Trophoblast cell (in vitro differentiated cells and primary cell): ENCODE data around the gene SCN1B.

ENCODE experiments used
- DNase-seq, 2 donors: peaks; one replicate each; pipeline ENCODE4 v3.0.0-alpha.2; 2016
- H2AFZ ChIP-seq: 2 replicates; pipeline ENCODE4 v1.6.1; 2013; ENCODE audit warnings: low read length, moderate library complexity, mild to moderate bottlenecking; ENCODE audit not compliant: insufficient read depth, poor library complexity
- H2AK5ac ChIP-seq: 2 replicates; pipeline ENCODE4 v1.6.1; 2013; ENCODE audit warnings: mild to moderate bottlenecking, low read length
- H2BK120ac ChIP-seq: 2 replicates; pipeline ENCODE4 v1.6.1; 2013; ENCODE audit warnings: low read length, mild to moderate bottlenecking, moderate library complexity; ENCODE audit not compliant: insufficient read depth, poor library complexity
- H2BK12ac ChIP-seq: 2 replicates; pipeline ENCODE4 v1.6.1; 2013; ENCODE audit warnings: mild to moderate bottlenecking, low read length, moderate library complexity
- H2BK5ac ChIP-seq: 2 replicates; pipeline ENCODE4 v1.6.1; 2013; ENCODE audit warnings: low read length, low read depth, moderate library complexity, mild to moderate bottlenecking; ENCODE audit not compliant: poor library complexity
- H3K14ac ChIP-seq: 2 replicates; pipeline ENCODE4 v1.6.1; 2013; ENCODE audit warnings: mild to moderate bottlenecking, low read length
- H3K18ac ChIP-seq: 2 replicates; pipeline ENCODE4 v1.6.1; 2013; ENCODE audit warnings: mild to moderate bottlenecking, low read length
- H3K23ac ChIP-seq: 2 replicates; pipeline ENCODE4 v1.6.1; 2013; ENCODE audit warnings: low read length
- H3K27ac ChIP-seq: 2 replicates; pipeline ENCODE4 v1.5.1; 2013; ENCODE audit warnings: low read depth, mild to moderate bottlenecking, inconsistent platforms, low read length, moderate library complexity
- H3K27me3 ChIP-seq: 2 replicates; pipeline ENCODE4 v1.6.1; 2013; ENCODE audit warnings: inconsistent platforms, mild to moderate bottlenecking, low read length, moderate library complexity; ENCODE audit not compliant: insufficient read depth
- H3K36me3 ChIP-seq, 2 experiments: 1 replicate in 1 of 2; 2 replicates in 1 of 2; pipeline ENCODE4 v1.6.1; 2013; ENCODE audit warnings: low read length in 2 of 2, mild to moderate bottlenecking in 2 of 2, moderate library complexity in 1 of 2; ENCODE audit not compliant: insufficient read depth in 2 of 2, control insufficient read depth in 1 of 2
- H3K4ac ChIP-seq: 2 replicates; pipeline ENCODE4 v1.6.1; 2013; ENCODE audit warnings: low read depth, mild to moderate bottlenecking, low read length, moderate library complexity
- H3K4me1 ChIP-seq, 2 experiments: 1 replicate in 1 of 2; 2 replicates in 1 of 2; pipeline ENCODE4 v1.6.1; 2013; ENCODE audit warnings: low read length in 2 of 2, mild to moderate bottlenecking in 2 of 2, moderate library complexity in 1 of 2; ENCODE audit not compliant: insufficient read depth in 2 of 2, control insufficient read depth in 1 of 2
- H3K4me2 ChIP-seq: 2 replicates; pipeline ENCODE4 v1.6.1; 2013; ENCODE audit warnings: inconsistent platforms, mild to moderate bottlenecking, low read length, moderate library complexity
- H3K4me3 ChIP-seq: 2 replicates; pipeline ENCODE4 v1.5.1; 2013; ENCODE audit warnings: mild to moderate bottlenecking, low read depth, low read length, inconsistent platforms
- H3K79me1 ChIP-seq: one replicate; pipeline ENCODE4 v1.6.1; 2013; ENCODE audit warnings: low read length
- H3K79me2 ChIP-seq: 2 replicates; pipeline ENCODE4 v1.6.1; 2013; ENCODE audit warnings: low read length, mild to moderate bottlenecking; ENCODE audit not compliant: control insufficient read depth, insufficient read depth, poor library complexity
- H3K9ac ChIP-seq: 2 replicates; pipeline ENCODE4 v1.6.1; 2013; ENCODE audit warnings: mild to moderate bottlenecking, low read length
- H3K9me3 ChIP-seq: 2 replicates; pipeline ENCODE4 v1.6.1; 2013; ENCODE audit warnings: low read depth, mild to moderate bottlenecking, control low read depth, inconsistent platforms, low read length; ENCODE audit not compliant: insufficient read depth
- H4K12ac ChIP-seq: 2 replicates; pipeline ENCODE4 v1.6.1; 2013; ENCODE audit warnings: low read depth, mild to moderate bottlenecking, low read length, moderate library complexity
- H4K8ac ChIP-seq: 2 replicates; pipeline ENCODE4 v1.6.1; 2013; ENCODE audit warnings: low read depth, mild to moderate bottlenecking, low read length, moderate library complexity
- H4K91ac ChIP-seq: one replicate; pipeline ENCODE4 v1.6.1; 2013; ENCODE audit warnings: low read depth, mild to moderate bottlenecking, low read length, moderate library complexity
- WGBS: extraction: QIAGEN DNeasy Blood & Tissue Kit; methylation state at CpG from one replicate; pipeline ENCODE4 v1.1.7; 2013; ENCODE audit warnings: missing lambda C conversion rate; ENCODE audit not compliant: insufficient read length, insufficient coverage; ENCODE audit errors: extremely low coverage; 5-methylcytosine and 5-hydroxymethylcytosine counted together

The SCN1B gene

GRCh38 chr19:35055715-35056179 is 25.5 kb downstream of the SCN1B start:
- no peak overlapping the region for H4K8ac ChIP-seq
- H2AK5ac ChIP-seq = no peak overlapping the region
- H3K23ac ChIP-seq = no peak overlapping the region
- no CpG with 5 or more reads among the region's 3 CpGs for WGBS
- no peak overlapping the region for H3K27ac ChIP-seq
- H3K79me2 ChIP-seq = no peaks in the 10 kb centered on the region
- H3K14ac ChIP-seq = no peak overlapping the region
- H2BK5ac ChIP-seq = no peak overlapping the region
- H3K18ac ChIP-seq = no peak overlapping the region
- no peak overlapping the region for H4K12ac ChIP-seq
- H4K91ac ChIP-seq = no peak overlapping the region
- no peak overlapping the region for H3K4ac ChIP-seq
- no peaks in the 10 kb centered on the region for H3K36me3 ChIP-seq
- H3K4me1 ChIP-seq = no peaks in the 10 kb centered on the region
- no peak overlapping the region for H2AFZ ChIP-seq
- no peak overlapping the region for H3K4me2 ChIP-seq
- H2BK120ac ChIP-seq = no peak overlapping the region
- no peak overlapping the region for H3K4me3 ChIP-seq
- H3K79me1 ChIP-seq = no peaks in the 10 kb centered on the region
- H3K9ac ChIP-seq = no peak overlapping the region
- H3K9me3 ChIP-seq = no peaks in the 10 kb centered on the region
- DNase-seq = no peak
- no peak overlapping the region for H2BK12ac ChIP-seq
- H3K27me3 ChIP-seq = no peaks in the 10 kb centered on the region

DNA sequence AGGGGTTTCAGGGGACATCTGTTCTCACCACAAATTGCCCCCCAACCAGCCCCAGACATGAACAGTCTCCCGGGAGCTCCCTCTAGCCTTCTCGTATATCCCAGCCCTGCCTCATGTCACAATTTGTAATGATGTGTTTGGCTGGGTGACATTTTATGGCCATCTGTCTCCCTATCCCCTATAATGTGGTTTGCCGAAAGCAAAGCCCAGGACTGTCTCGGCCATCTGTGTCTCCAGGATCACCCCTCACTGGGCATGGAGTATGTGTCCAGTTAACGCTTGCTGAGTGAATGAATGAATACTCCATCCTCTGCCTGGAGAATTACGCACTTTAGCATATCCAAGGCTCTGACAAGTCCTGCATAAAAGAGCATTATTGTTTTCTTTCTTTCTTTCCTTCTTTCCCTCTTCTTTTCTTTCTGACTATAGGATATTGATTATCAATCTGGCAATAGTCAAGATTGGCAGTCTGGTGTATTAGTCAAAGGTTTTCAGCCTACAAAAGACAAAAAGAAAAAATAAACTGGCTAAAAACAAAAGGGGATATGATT is 26.3 kb downstream of the SCN1B start:
- Histone ChIP-seq H2BK12ac (no peak overlapping the region), H4K8ac (no peak overlapping the region), H3K18ac (no peak overlapping the region), H2AFZ (no peak overlapping the region), H3K36me3 (no peaks in the 10 kb centered on the region), H3K4me3 (no peak overlapping the region), H3K9me3 (no peaks in the 10 kb centered on the region), H3K79me1 (no peaks in the 10 kb centered on the region), H2BK5ac (no peak overlapping the region), H4K12ac (no peak overlapping the region), H3K27me3 (no peaks in the 10 kb centered on the region), H3K4ac (no peak overlapping the region), H3K27ac (no peak overlapping the region), H2AK5ac (no peak overlapping the region), H4K91ac (no peak overlapping the region), H3K9ac (no peak overlapping the region), H3K4me2 (no peak overlapping the region), H3K23ac (no peak overlapping the region), H3K4me1 (no peaks in the 10 kb centered on the region), H3K14ac (no peak overlapping the region), H2BK120ac (no peak overlapping the region), H3K79me2 (no peaks in the 10 kb centered on the region)
- no CpG with 5 or more reads among the region's 6 CpGs for WGBS
- DNase-seq = no peak

DNA sequence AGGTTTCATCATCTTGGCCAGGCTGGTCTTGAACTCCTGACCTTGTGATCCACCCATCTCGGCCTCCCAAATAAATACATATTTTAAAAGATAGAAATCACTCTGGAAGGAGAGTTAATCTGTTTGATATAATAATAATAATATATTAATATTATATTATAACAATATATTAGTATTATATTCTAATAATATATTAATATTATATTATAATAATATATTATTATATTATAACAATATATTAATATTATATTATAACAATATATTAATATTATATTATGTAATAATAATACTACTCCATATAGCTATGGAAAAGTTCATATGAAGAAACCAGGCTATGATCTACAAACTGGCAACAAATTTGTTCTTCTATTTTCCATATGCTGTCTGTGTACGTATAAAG is 28.1 kb downstream of the SCN1B start:
- Histone ChIP-seq H4K91ac (no peak overlapping the region), H2BK12ac (no peak overlapping the region), H2BK120ac (no peak overlapping the region), H2AFZ (no peak overlapping the region), H2AK5ac (no peak overlapping the region), H3K9ac (no peak overlapping the region), H3K4me1 (no peaks in the 10 kb centered on the region), H3K79me2 (no peaks in the 10 kb centered on the region), H3K27ac (no peak overlapping the region), H3K14ac (no peak overlapping the region), H4K12ac (no peak overlapping the region), H3K18ac (no peak overlapping the region), H3K4me3 (no peak overlapping the region), H4K8ac (no peak overlapping the region), H3K36me3 (no peaks in the 10 kb centered on the region), H3K9me3 (no peaks in the 10 kb centered on the region), H3K79me1 (no peaks in the 10 kb centered on the region), H3K4me2 (no peak overlapping the region), H3K23ac (no peak overlapping the region), H2BK5ac (no peak overlapping the region), H3K27me3 (no peaks in the 10 kb centered on the region), H3K4ac (no peak overlapping the region)
- no peak for DNase-seq
- whole genome bisulfite sequencing = no CpG with 5 or more reads among the region's 2 CpGs

GRCh38 chr19:35059006-35059798 is 28.9 kb downstream of the SCN1B start:
- Histone ChIP-seq H2AK5ac (no peak overlapping the region), H4K8ac (no peak overlapping the region), H3K36me3 (no peaks in the 10 kb centered on the region), H4K91ac (no peak overlapping the region), H3K18ac (no peak overlapping the region), H4K12ac (no peak overlapping the region), H3K27me3 (no peaks in the 10 kb centered on the region), H2BK5ac (no peak overlapping the region), H3K9me3 (no peaks in the 10 kb centered on the region), H3K79me1 (no peaks in the 10 kb centered on the region), H3K79me2 (no peaks in the 10 kb centered on the region), H3K4ac (no peak overlapping the region), H3K9ac (no peak overlapping the region), H3K27ac (no peak overlapping the region), H3K4me3 (no peak overlapping the region), H3K4me2 (no peak overlapping the region), H3K14ac (no peak overlapping the region), H2AFZ (no peak overlapping the region), H3K23ac (no peak overlapping the region), H2BK12ac (no peak overlapping the region), H2BK120ac (no peak overlapping the region), H3K4me1 (no peaks in the 10 kb centered on the region)
- WGBS = no CpG with 5 or more reads among the region's 26 CpGs
- DNase-seq = no peak
